Activated naive CD8-positive, alpha-beta T cell treated with anti-CD3 and anti-CD28 coated beads, Interleukin-2, amount 50 U/mL, for 16 hours (primary cell): Measurements from ENCODE around the gene ZNF649.
"Not testable (repeated sequence)": the region's sequence is repeated elsewhere in the genome, so short reads cannot be mapped to it uniquely, and the experiment has no call there.

Experiments used
- DNase-seq: peaks from one replicate; pipeline ENCODE4 v3.0.0-alpha.2; 2020; ENCODE audit warnings: low read depth, low spot score

Gene ZNF649

GRCh38 chr19:51904331-51905165 lies at the start of gene ZNF649:
Gene ZNF649 (minus strand): TSS chr19:51905017. CDS start chr19:51900107, 4,910 bp downstream.
- peak; percentile 49 for DNase-seq

- DNase-seq: no peak
These were observed 44.2 kb upstream of the ZNF649 start for GRCh38 chr19:51948975-51949374.

- no peak for DNase-seq
These were observed 41.8 kb upstream of the ZNF649 start for GRCh38 chr19:51946602-51947001.

GRCh38 chr19:51944798-51945552 lies 40.2 kb upstream of the ZNF649 start:
- no peak for DNase-seq

- no peak for DNase-seq
These were observed 34.1 kb upstream of the ZNF649 start for GRCh38 chr19:51938936-51939335.

- no peak for DNase-seq
These were observed 27.1 kb upstream of the ZNF649 start for GRCh38 chr19:51931921-51932320.

GRCh38 chr19:51927859-51928258 lies 23.0 kb upstream of the ZNF649 start:
- no peak for DNase-seq

GRCh38 chr19:51926784-51927741 lies 22.2 kb upstream of the ZNF649 start, which contains the start of gene ZNF613:
Gene ZNF613 (plus strand): TSS chr19:51927472. CDS start chr19:51936221, 8,749 bp downstream.
- DNase-seq: peak; percentile 67

GRCh38 chr19:51926426-51926783 lies 21.6 kb upstream of the ZNF649 start:
- DNase-seq: no peak

GRCh38 chr19:51921949-51922348 lies 17.1 kb upstream of the ZNF649 start:
- DNase-seq: no peak

GRCh38 chr19:51919606-51920005 lies 14.8 kb upstream of the ZNF649 start:
- DNase-seq: no peak

- no peak for DNase-seq
These were observed 11.3 kb upstream of the ZNF649 start for GRCh38 chr19:51916167-51916566.

- DNase-seq: no peak
These were observed 10.6 kb upstream of the ZNF649 start for GRCh38 chr19:51915324-51915867.

- not testable (repeated sequence) for DNase-seq
These were observed 3.2 kb upstream of the ZNF649 start for GRCh38 chr19:51907981-51908380.

GRCh38 chr19:51906108-51906507 lies 1.3 kb upstream of the ZNF649 start:
- DNase-seq: not testable (repeated sequence)

GRCh38 chr19:51905639-51906038 lies 822 bp upstream of the ZNF649 start:
- DNase-seq: not testable (repeated sequence)

GRCh38 chr19:51905206-51905605 lies 389 bp upstream of the ZNF649 start:
- no peak for DNase-seq

- no peak for DNase-seq
These were observed 1.6 kb downstream of the ZNF649 start for GRCh38 chr19:51903192-51903591.

- DNase-seq: no peak
These were observed 3.0 kb downstream of the ZNF649 start for GRCh38 chr19:51901860-51902259.

- no peak for DNase-seq
These were observed 13.5 kb downstream of the ZNF649 start for GRCh38 chr19:51891193-51891747.

GRCh38 chr19:51889934-51890333 lies 14.9 kb downstream of the ZNF649 start:
- DNase-seq: no peak
